ENCODE measurements around the gene NINJ2. TPM values are rescaled to one million over a fixed set of nuclear protein-coding genes. Genes with fewer than 3 reads are reported as not detected.
"Not testable (repeated sequence)": the region's sequence is repeated elsewhere in the genome, so short reads cannot be mapped to it uniquely, and the experiment has no call there.

The NINJ2 gene
- 1.4 TPM for total RNA-seq (ENCODE audit: insufficient read depth, low replicate concordance)

GRCh38 chr12:663293-663871 is at the start of gene NINJ2:
NINJ2 (minus strand) TSS chr12:663445; CDS start chr12:663360, 85 bp downstream.
- no peak for DNase-seq (ENCODE audit: low spot score)

- no peak for DNase-seq (ENCODE audit: low spot score)
Measured at GRCh38 chr12:712172-712863, 49.1 kb upstream of the NINJ2 start.

GRCh38 chr12:709455-710020 is 46.3 kb upstream of the NINJ2 start:
- DNase-seq (ENCODE audit: low spot score) = no peak

GRCh38 chr12:708084-708483 is 44.8 kb upstream of the NINJ2 start:
- not testable (repeated sequence) for DNase-seq (ENCODE audit: low spot score)

- no peak for DNase-seq (ENCODE audit: low spot score)
Measured at GRCh38 chr12:704516-705242, 41.4 kb upstream of the NINJ2 start.

GRCh38 chr12:701896-702539 is 38.8 kb upstream of the NINJ2 start:
- DNase-seq (ENCODE audit: low spot score) = no peak

GRCh38 chr12:700016-700415 is 36.8 kb upstream of the NINJ2 start:
- no peak for DNase-seq (ENCODE audit: low spot score)

GRCh38 chr12:698222-698621 is 35.0 kb upstream of the NINJ2 start:
- not testable (repeated sequence) for DNase-seq (ENCODE audit: low spot score)

- no peak for DNase-seq (ENCODE audit: low spot score)
Measured at GRCh38 chr12:697481-697880, 34.2 kb upstream of the NINJ2 start.

- DNase-seq (ENCODE audit: low spot score) = no peak
Measured at GRCh38 chr12:694734-695503, 31.7 kb upstream of the NINJ2 start.

GRCh38 chr12:693934-694533 is 30.8 kb upstream of the NINJ2 start:
- no peak for DNase-seq (ENCODE audit: low spot score)

GRCh38 chr12:692274-692673 is 29.0 kb upstream of the NINJ2 start:
- DNase-seq (ENCODE audit: low spot score) = no peak

- no peak for DNase-seq (ENCODE audit: low spot score)
Measured at GRCh38 chr12:690466-690865, 27.2 kb upstream of the NINJ2 start.

- DNase-seq (ENCODE audit: low spot score) = peak; percentile 22
Measured at GRCh38 chr12:685388-685787, 22.1 kb upstream of the NINJ2 start.

- no peak for DNase-seq (ENCODE audit: low spot score)
Measured at GRCh38 chr12:684416-684815, 21.2 kb upstream of the NINJ2 start.

GRCh38 chr12:681568-682256 is 18.5 kb upstream of the NINJ2 start:
- no peak for DNase-seq (ENCODE audit: low spot score)

GRCh38 chr12:678747-679712 is 15.8 kb upstream of the NINJ2 start:
- DNase-seq (ENCODE audit: low spot score) = no peak

GRCh38 chr12:675562-675961 is 12.3 kb upstream of the NINJ2 start:
- DNase-seq (ENCODE audit: low spot score) = no peak

GRCh38 chr12:674272-674781 is 11.1 kb upstream of the NINJ2 start:
- no peak for DNase-seq (ENCODE audit: low spot score)
